IMR-90 (cell line): Measurements from ENCODE around the gene CNTN4.

ENCODE experiments used
- BHLHE40 ChIP-seq: fragments of 150-350 bp; IDR thresholded peaks from 2 replicates; pipeline ENCODE4 v1.6.1; 2016; ENCODE audit warnings: mild to moderate bottlenecking, low read depth, low read length
- CEBPB ChIP-seq: IDR thresholded peaks from 2 replicates; pipeline ENCODE4 v1.6.1; 2012; ENCODE audit warnings: low read depth, low read length, improper control_type of control experiment
- CTCF ChIP-seq: conservative IDR thresholded peaks from 2 replicates; pipeline ENCODE4 v1.5.1; 2012; ENCODE audit warnings: mild to moderate bottlenecking, low read depth, low read length, improper control_type of control experiment
- MAZ ChIP-seq: IDR thresholded peaks from 2 replicates; pipeline ENCODE4 v1.6.1; 2012; ENCODE audit warnings: low read depth, mild to moderate bottlenecking, low read length, improper control_type of control experiment, moderate library complexity, borderline replicate concordance
- MXI1 ChIP-seq: IDR thresholded peaks from 2 replicates; pipeline ENCODE4 v1.6.1; 2012; ENCODE audit warnings: low read depth, mild to moderate bottlenecking, low read length, moderate library complexity, borderline replicate concordance
- POLR2A ChIP-seq: IDR thresholded peaks from 2 replicates; pipeline ENCODE4 v1.6.1; 2012; ENCODE audit warnings: mild to moderate bottlenecking, low read depth, low read length
- USF2 ChIP-seq: fragments of 150-350 bp; IDR thresholded peaks from 2 replicates; pipeline ENCODE4 v1.6.1; 2017; ENCODE audit warnings: mild to moderate bottlenecking, antibody characterized with exemption, low read length, low read depth

- TF ChIP-seq CTCF, result no peak
- TF ChIP-seq CEBPB, result no peak
- TF ChIP-seq USF2, result no peak
- TF ChIP-seq POLR2A, result no peak
- no peak for TF ChIP-seq BHLHE40
- no peak for TF ChIP-seq MAZ
- TF ChIP-seq MXI1, result no peak
These were observed 987.1 kb downstream of the CNTN4 start for GRCh38 chr3:3085782-3086181.
